Mesendoderm (in vitro differentiated cells): ENCODE measurements around the gene SLC26A11.
"Not testable (repeated sequence)": the region's sequence is repeated elsewhere in the genome, so short reads cannot be mapped to it uniquely, and the experiment has no call there.

ENCODE experiments used
- DNase-seq: peaks from one replicate; pipeline ENCODE4 v3.0.0; 2013
- H2AK5ac ChIP-seq: 2 replicates; pipeline ENCODE4 v1.6.1; 2013; ENCODE audit warnings: low read length, inconsistent platforms
- H2BK120ac ChIP-seq: 2 replicates; pipeline ENCODE4 v1.6.1; 2013; ENCODE audit warnings: low read depth, mild to moderate bottlenecking, low read length, moderate library complexity, mixed read lengths
- H2BK15ac ChIP-seq: replicated peaks from 2 replicates; pipeline ENCODE4 v1.6.1; 2013; ENCODE audit warnings: low read depth, mild to moderate bottlenecking, moderate library complexity
- H2BK5ac ChIP-seq: 2 replicates; pipeline ENCODE4 v1.6.1; 2013; ENCODE audit warnings: low read length, inconsistent platforms
- H3K18ac ChIP-seq: 2 replicates; pipeline ENCODE4 v1.6.1; 2013; ENCODE audit warnings: mild to moderate bottlenecking, low read length, mixed read lengths
- H3K23ac ChIP-seq: one replicate; pipeline ENCODE4 v1.6.1; 2013; ENCODE audit warnings: low read length
- H3K27ac ChIP-seq: 2 replicates; pipeline ENCODE4 v1.5.1; 2013; ENCODE audit warnings: low read depth, mild to moderate bottlenecking, inconsistent platforms, low read length, moderate library complexity
- H3K27me3 ChIP-seq: 2 replicates; pipeline ENCODE4 v1.6.1; 2013; ENCODE audit warnings: low read length, control low read depth, mild to moderate bottlenecking, inconsistent platforms; ENCODE audit not compliant: insufficient read depth, poor library complexity
- H3K36me3 ChIP-seq: 2 replicates; pipeline ENCODE4 v1.6.1; 2013; ENCODE audit warnings: low read length, inconsistent platforms; ENCODE audit not compliant: control insufficient read depth, insufficient read depth
- H3K4ac ChIP-seq: one replicate; pipeline ENCODE4 v1.6.1; 2013; ENCODE audit warnings: low read depth, mild to moderate bottlenecking, low read length, moderate library complexity
- H3K4me1 ChIP-seq: 2 replicates; pipeline ENCODE4 v1.6.1; 2013; ENCODE audit warnings: low read depth, low read length, inconsistent platforms; ENCODE audit not compliant: control insufficient read depth
- H3K4me2 ChIP-seq: 2 replicates; pipeline ENCODE4 v1.6.1; 2013; ENCODE audit warnings: low read length
- H3K4me3 ChIP-seq: 2 replicates; pipeline ENCODE4 v1.5.1; 2013; ENCODE audit warnings: mild to moderate bottlenecking, low read length
- H3K56ac ChIP-seq: one replicate; pipeline ENCODE4 v1.6.1; 2013; ENCODE audit warnings: low read length
- H3K79me1 ChIP-seq: 2 replicates; pipeline ENCODE4 v1.6.1; 2013; ENCODE audit warnings: low read length, inconsistent platforms
- H3K79me2 ChIP-seq: 2 replicates; pipeline ENCODE4 v1.6.1; 2013; ENCODE audit warnings: mild to moderate bottlenecking, low read length; ENCODE audit not compliant: control insufficient read depth, insufficient read depth
- H3K9ac ChIP-seq: 2 replicates; pipeline ENCODE4 v1.6.1; 2013; ENCODE audit warnings: low read length, inconsistent platforms
- H4K5ac ChIP-seq: one replicate; pipeline ENCODE4 v1.6.1; 2013; ENCODE audit warnings: low read length
- H4K8ac ChIP-seq: one replicate; pipeline ENCODE4 v1.6.1; 2013; ENCODE audit warnings: low read depth, mild to moderate bottlenecking, control low read depth, low read length, moderate library complexity
- whole genome bisulfite sequencing: extraction: QIAGEN DNeasy Blood & Tissue Kit; methylation state at CpG from one replicate; pipeline ENCODE4 v1.1.7; 2013; ENCODE audit warnings: low lambda C conversion rate, missing lambda C conversion rate; ENCODE audit not compliant: insufficient coverage; ENCODE audit errors: extremely low coverage; 5-methylcytosine and 5-hydroxymethylcytosine counted together

Gene SLC26A11

DNA sequence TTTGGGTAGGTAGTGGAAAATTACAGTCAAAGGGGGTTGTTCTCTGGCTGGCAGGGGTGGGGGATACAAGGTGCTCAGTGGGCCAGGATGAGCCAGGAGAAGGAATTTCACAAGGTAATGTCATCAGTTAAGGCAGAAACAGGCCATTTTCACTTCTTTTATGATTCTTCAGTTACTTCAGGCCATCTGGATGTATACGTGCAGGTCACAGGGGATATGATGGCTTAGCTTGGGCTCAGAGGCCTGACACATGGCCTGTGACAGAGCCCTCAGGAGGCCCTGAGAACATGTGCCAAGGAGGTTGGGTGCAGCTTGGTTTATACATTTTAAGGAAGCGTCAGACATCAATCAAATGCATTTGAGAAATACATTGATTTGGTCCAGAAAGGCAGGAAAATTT, 38.1 kb downstream of the SLC26A11 start:
- WGBS: no CpG with 5 or more reads among the region's 2 CpGs
- Histone ChIP-seq H3K18ac (peak overlapping the region; percentile 68), H3K4me1 (peaks cover 10% of the 10 kb centered on the region), H3K56ac (peak overlapping the region; percentile 50), H3K27ac (peak overlapping the region; percentile 87)
- H3K4me2 ChIP-seq, H3K79me2 ChIP-seq, H3K23ac ChIP-seq, H3K79me1 ChIP-seq, H2BK5ac ChIP-seq, H3K27me3 ChIP-seq, H2BK120ac ChIP-seq, H2BK15ac ChIP-seq, H3K36me3 ChIP-seq, H4K8ac ChIP-seq, H4K5ac ChIP-seq, H3K4ac ChIP-seq, H3K4me3 ChIP-seq, H3K9ac ChIP-seq, H2AK5ac ChIP-seq: not testable (repeated sequence)
- peak; percentile 53 for DNase-seq

DNA sequence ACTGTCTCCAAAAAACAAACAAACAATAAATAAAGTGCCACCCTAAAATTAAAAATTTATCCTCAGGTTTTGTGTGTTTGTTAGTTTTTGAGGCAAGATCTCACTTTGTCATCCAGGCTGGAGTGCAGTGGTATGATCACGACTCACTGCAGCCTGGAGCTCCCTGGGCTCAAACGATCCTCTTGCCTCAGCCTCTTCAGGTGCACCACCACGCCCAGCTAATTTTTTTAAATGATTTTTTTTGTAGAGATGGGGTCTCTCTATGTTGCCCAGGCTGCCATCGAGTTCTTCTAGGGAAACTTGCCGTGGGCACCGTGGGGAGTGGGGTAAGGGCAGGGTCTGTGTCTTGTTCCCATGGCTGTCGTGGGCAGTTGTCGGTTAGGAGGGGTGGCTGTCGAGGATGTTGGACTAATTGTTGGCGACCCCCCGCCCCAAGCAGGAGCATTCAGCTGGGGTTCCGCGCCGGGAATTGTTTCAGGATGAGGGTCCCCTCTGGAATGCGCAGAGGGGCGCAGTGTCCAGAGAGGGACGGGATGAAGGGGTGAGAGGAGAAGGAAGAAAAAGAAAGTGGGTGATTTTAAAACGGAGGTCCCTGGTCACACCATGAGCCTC, 39.3 kb downstream of the SLC26A11 start:
- Histone ChIP-seq H3K4ac (peak overlapping the region; percentile 64), H3K56ac (peak overlapping the region; percentile 81), H3K9ac (peak overlapping the region; percentile 59), H4K5ac (no peak overlapping the region), H3K4me3 (no peak overlapping the region), H3K23ac (no peak overlapping the region), H3K27ac (peak overlapping the region; percentile 91), H2BK15ac (no peak overlapping the region), H3K4me2 (peak overlapping the region; percentile 11), H3K36me3 (no peaks in the 10 kb centered on the region), H3K4me1 (peaks cover 10% of the 10 kb centered on the region), H4K8ac (no peak overlapping the region), H3K27me3 (no peaks in the 10 kb centered on the region), H3K18ac (peak overlapping the region; percentile 85), H2BK5ac (no peak overlapping the region), H2BK120ac (peak overlapping the region; percentile 77), H2AK5ac (no peak overlapping the region), H3K79me1 (peaks cover 4% of the 10 kb centered on the region), H3K79me2 (no peaks in the 10 kb centered on the region)
- DNase-seq: no peak
- WGBS: no CpG with 5 or more reads among the region's 18 CpGs

DNA sequence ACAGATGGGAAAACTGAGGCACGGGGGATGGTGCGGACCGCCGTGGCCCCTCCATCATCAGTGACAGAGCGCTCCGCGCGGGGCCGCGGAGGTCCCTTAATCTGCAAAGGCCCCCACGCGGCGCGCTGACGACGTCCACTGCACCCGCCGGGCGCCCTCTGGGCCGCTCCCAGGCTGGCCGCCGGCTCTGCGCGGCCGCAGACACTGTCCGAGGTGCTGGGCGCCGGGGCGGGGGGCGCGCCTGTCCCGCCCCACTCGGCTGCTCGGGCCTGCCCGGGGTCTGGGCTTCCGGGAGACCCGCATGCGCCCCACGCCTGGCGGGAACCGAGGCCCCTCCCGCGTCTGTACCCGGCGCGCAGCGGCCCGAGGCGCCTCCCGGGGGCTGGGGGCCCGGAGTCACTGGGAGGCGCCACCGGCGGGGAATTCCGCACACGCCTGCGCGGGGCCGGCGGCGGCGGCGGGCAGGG, 39.9 kb downstream of the SLC26A11 start:
- Histone ChIP-seq H3K18ac (peak overlapping the region; percentile 85), H2BK15ac (no peak overlapping the region), H2AK5ac (no peak overlapping the region), H4K8ac (peak overlapping the region; percentile 67), H3K79me1 (peaks cover 4% of the 10 kb centered on the region), H3K23ac (no peak overlapping the region), H3K4me2 (peak overlapping the region; percentile 11), H3K36me3 (no peaks in the 10 kb centered on the region), H3K4me3 (no peak overlapping the region), H3K27me3 (no peaks in the 10 kb centered on the region), H3K79me2 (no peaks in the 10 kb centered on the region), H3K9ac (peak overlapping the region; percentile 59), H3K56ac (peak overlapping the region; percentile 81), H3K27ac (peak overlapping the region; percentile 91), H3K4ac (peak overlapping the region; percentile 64), H2BK120ac (peak overlapping the region; percentile 77), H3K4me1 (peaks cover 7% of the 10 kb centered on the region), H4K5ac (no peak overlapping the region), H2BK5ac (no peak overlapping the region)
- DNase-seq: peak; percentile 80
- WGBS: no CpG with 5 or more reads among the region's 63 CpGs

DNA sequence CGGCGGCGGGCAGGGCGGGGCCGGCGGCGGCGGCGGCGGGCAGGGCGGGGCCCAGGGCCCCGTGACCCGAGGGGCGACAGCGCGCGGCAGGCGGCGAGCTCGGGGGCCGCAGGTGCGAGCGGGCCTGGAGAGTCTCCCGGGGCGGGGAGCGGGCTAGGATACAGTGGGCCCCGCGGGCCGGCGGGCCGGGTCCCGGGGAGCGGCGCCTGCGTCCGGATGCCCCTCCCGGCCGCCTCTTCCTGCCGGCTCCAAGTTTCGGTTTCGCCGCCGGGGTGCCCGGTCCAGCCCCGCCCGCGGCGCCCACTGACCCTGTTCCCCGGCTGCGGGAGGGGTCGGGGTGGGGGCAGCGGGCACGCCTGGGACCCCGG, 40.5 kb downstream of the SLC26A11 start, which contains the start of gene RNF213:
TSS of gene RNF213 (plus strand) at position 62 of the 368 bp plus-strand sequence. CDS start 2,830 bp downstream, outside the sequence.
- peak within 1 kb of the TSS; percentile 100 for H3K4ac ChIP-seq
- H4K8ac ChIP-seq: peak within 1 kb of the TSS; percentile 94
- H3K4me2 ChIP-seq: peak within 1 kb of the TSS; percentile 73
- peak within 1 kb of the TSS; percentile 81 for H3K4me3 ChIP-seq
- DNase-seq: peak; percentile 51
- peaks cover 7% of the 10 kb centered on the region for H3K4me1 ChIP-seq
- no peak within 1 kb of the TSS for H4K5ac ChIP-seq
- H3K18ac ChIP-seq: peak within 1 kb of the TSS; percentile 100
- H2BK5ac ChIP-seq: peak within 1 kb of the TSS; percentile 95
- H3K23ac ChIP-seq: peak within 1 kb of the TSS; percentile 98
- no peak within 1 kb of the TSS for H2BK15ac ChIP-seq
- no peak within 1 kb of the TSS for H2AK5ac ChIP-seq
- no peaks in the 10 kb centered on the region for H3K79me2 ChIP-seq
- H3K56ac ChIP-seq: peak within 1 kb of the TSS; percentile 99
- no peaks in the 10 kb centered on the region for H3K27me3 ChIP-seq
- peak within 1 kb of the TSS; percentile 98 for H2BK120ac ChIP-seq
- H3K9ac ChIP-seq: peak within 1 kb of the TSS; percentile 98
- H3K36me3 ChIP-seq: no peaks in the 10 kb centered on the region
- H3K79me1 ChIP-seq: peaks cover 4% of the 10 kb centered on the region
- peak within 1 kb of the TSS; percentile 99 for H3K27ac ChIP-seq
- WGBS: no CpG with 5 or more reads among the region's 54 CpGs

DNA sequence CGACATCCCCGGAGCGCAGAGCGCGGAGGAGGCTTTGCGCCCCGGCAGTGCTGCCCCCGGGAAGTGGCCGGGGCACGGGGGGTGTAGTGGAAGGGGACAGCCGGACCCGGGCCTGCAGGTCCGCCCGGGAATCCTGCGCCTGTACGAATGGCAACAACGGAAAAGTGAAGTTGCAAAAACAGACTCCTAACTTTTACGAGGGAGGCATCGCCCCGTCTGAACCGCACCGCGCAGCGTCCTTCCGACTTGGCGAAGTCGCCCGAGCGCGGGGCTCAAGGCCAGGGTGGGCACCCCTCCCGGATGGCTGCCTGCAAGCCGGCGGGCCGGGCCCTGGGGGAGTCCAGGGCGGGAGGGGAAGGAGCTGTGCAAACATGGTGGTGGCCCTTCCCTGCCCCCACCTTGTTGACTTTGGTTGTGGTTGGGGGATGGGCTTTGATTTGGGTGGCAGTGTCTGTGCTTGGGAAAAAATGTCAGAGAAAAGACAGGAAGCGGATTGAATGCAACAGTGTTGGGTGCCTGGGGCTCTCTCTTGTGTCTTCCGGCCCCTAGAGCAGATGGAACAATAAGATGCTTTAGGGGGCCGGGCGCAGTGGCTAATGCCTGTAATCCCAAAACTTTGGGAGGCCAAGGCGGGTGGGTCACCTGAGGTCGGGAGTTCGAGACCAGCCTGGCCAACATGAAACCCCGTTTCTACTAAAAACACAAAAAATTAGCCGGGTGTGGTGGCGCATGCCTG, 41.1 kb downstream of the SLC26A11 start:
- peak overlapping the region; percentile 99 for H3K27ac ChIP-seq
- whole genome bisulfite sequencing: no CpG with 5 or more reads among the region's 45 CpGs

More for the DNA sequence above, 41.1 kb downstream of the SLC26A11 start:
- Histone ChIP-seq H3K79me2 (no peaks in the 10 kb centered on the region), H3K27me3 (no peaks in the 10 kb centered on the region), H3K36me3 (no peaks in the 10 kb centered on the region), H3K4me2 (peak overlapping the region; percentile 73), H3K23ac (peak overlapping the region; percentile 98), H2BK120ac (peak overlapping the region; percentile 98), H3K4me1 (peaks cover 7% of the 10 kb centered on the region), H3K4ac (peak overlapping the region; percentile 100), H2AK5ac (no peak overlapping the region), H2BK15ac (no peak overlapping the region), H2BK5ac (peak overlapping the region; percentile 95), H4K8ac (peak overlapping the region; percentile 94), H3K79me1 (peaks cover 4% of the 10 kb centered on the region), H3K18ac (peak overlapping the region; percentile 100), H3K56ac (peak overlapping the region; percentile 99), H3K4me3 (peak overlapping the region; percentile 81), H3K9ac (peak overlapping the region; percentile 98), H4K5ac (no peak overlapping the region)
- DNase-seq: peak; percentile 97
